Measurements from ENCODE around the gene NDUFA1. TPM values are rescaled to one million over a fixed set of nuclear protein-coding genes. Genes with fewer than 3 reads are reported as not detected.

NDUFA1 gene
- total and polyA plus RNA-seq, 10 of the 15 experiments (the other 5 are each of a cell fraction or from before 2014, with no cell fraction given) = 113 to 1,113 (median 306) TPM

- TF ChIP-seq ZBTB11 (CRISPR knock-in tag; IDR thresholded peaks at IDR 0.05) = 0 out of 2 replicates have a peak, but pooled peaks have one; percentile 21
- no peak for TF ChIP-seq TCF12 (IDR thresholded peaks at IDR 0.05; ENCODE audit: low read depth, low read length)
- no peak for TF ChIP-seq HSF1 (IDR thresholded peaks at IDR 0.05; ENCODE audit: low read depth, low read length)
- TF ChIP-seq NRF1 (conservative IDR thresholded peaks at IDR 0.05; ENCODE audit: low read depth, low read length) = no peak
- peak; percentile 96 for TF ChIP-seq POLR2A (IDR thresholded peaks at IDR 0.05; ENCODE audit: low read depth, low read length)
- no peak for TF ChIP-seq NFXL1 (IDR thresholded peaks at IDR 0.05; ENCODE audit: borderline replicate concordance)
- TF ChIP-seq PAX5 (IDR thresholded peaks at IDR 0.05; ENCODE audit: borderline replicate concordance, low read depth, low read length) = no peak
- TF ChIP-seq LARP7 (IDR thresholded peaks at IDR 0.05) = no peak
- TF ChIP-seq ZNF207 (IDR thresholded peaks at IDR 0.05; ENCODE audit: borderline replicate concordance) = no peak
- TF ChIP-seq PBX3 (IDR thresholded peaks at IDR 0.05; ENCODE audit: insufficient replicate concordance, low read depth, low read length) = peak; percentile 24
- TF ChIP-seq NR2C1 (IDR thresholded peaks at IDR 0.05) = no peak; the same call in 1 of the 2 replicates
- no peak for TF ChIP-seq RBBP5 (conservative IDR thresholded peaks at IDR 0.05)
- TF ChIP-seq JUNB (IDR thresholded peaks at IDR 0.05) = no peak
- TF ChIP-seq MEF2A (IDR thresholded peaks at IDR 0.05; ENCODE audit: insufficient read depth, low read depth, low read length) = no peak
- peak; percentile 63; the same call in 1 of the 2 replicates for TF ChIP-seq ELK1 (IDR thresholded peaks at IDR 0.05; ENCODE audit: low read depth, low read length)
- no peak for TF ChIP-seq CBX3 (IDR thresholded peaks at IDR 0.05; ENCODE audit: borderline replicate concordance, low read depth)
- no peak for TF ChIP-seq KLF5 (IDR thresholded peaks at IDR 0.05; ENCODE audit: partially characterized antibody)
- TF ChIP-seq CREB1 (IDR thresholded peaks at IDR 0.05; ENCODE audit: low read depth) = peak; percentile 84
- no peak for TF ChIP-seq RAD21 (IDR thresholded peaks at IDR 0.05; ENCODE audit: insufficient read depth, low read depth, low read length)
- no peak for TF ChIP-seq ASH2L (IDR thresholded peaks at IDR 0.05; ENCODE audit: borderline replicate concordance, low read depth)
- TF ChIP-seq BCL3 (IDR thresholded peaks at IDR 0.05; ENCODE audit: borderline replicate concordance, insufficient read depth, low read depth, low read length, poor library complexity, severe bottlenecking) = no peak
- no peak for TF ChIP-seq KDM1A (IDR thresholded peaks at IDR 0.05; ENCODE audit: borderline replicate concordance)
- peak; percentile 91 for TF ChIP-seq POLR2AphosphoS5 (IDR thresholded peaks at IDR 0.05; ENCODE audit: low read length)
These were observed at the start of gene NDUFA1, which contains the start of gene RNF113A (continued) for GRCh38 chrX:119871599-119872395.
